Breast epithelium (tissue), 3 donors: Measurements from ENCODE around the gene METAP2. TPM values are rescaled to one million over a fixed set of nuclear protein-coding genes. Genes with fewer than 3 reads are reported as not detected.

Source experiments
- total RNA-seq, 3 donors: library from RNA; depleted of rRNA; stranded (reverse); fragments of >200 nt; gene quantifications; one replicate each; pipeline ENCODE4 v1.1.0, GENCODE V29; 2016

The METAP2 gene
- total RNA-seq, 3 donors from 2014 or later = 58.7 to 67.8 (median 59.6) TPM

Other genes with a start within 250 kb of the METAP2 start
- 1 to 10 TPM; 3.7 to 8.2 (median 3.9) TPM for gene USP44, start 77.3 kb downstream of the METAP2 start, total RNA-seq